H1 (cell line): ENCODE results near the gene TRAK1. TPM values are rescaled to one million over a fixed set of nuclear protein-coding genes. Genes with fewer than 3 reads are reported as not detected.

Experiments
- ATF2 ChIP-seq: IDR thresholded peaks from 2 replicates; pipeline ENCODE4 v1.6.1; 2012; ENCODE audit warnings: low read length, inconsistent platforms
- BACH1 ChIP-seq: IDR thresholded peaks from 2 replicates; pipeline ENCODE4 v1.6.1; 2012; ENCODE audit warnings: low read length, improper control_type of control experiment
- CTBP2 ChIP-seq: IDR thresholded peaks from 2 replicates; pipeline ENCODE4 v1.7.0; 2011; ENCODE audit warnings: borderline replicate concordance, mild to moderate bottlenecking, moderate library complexity, mixed read lengths, low read length; ENCODE audit not compliant: insufficient read depth, insufficient read length
- MAX ChIP-seq: IDR thresholded peaks from 2 replicates; pipeline ENCODE4 v1.6.1; 2012; ENCODE audit warnings: inconsistent platforms
- NRF1 ChIP-seq: IDR thresholded peaks from 2 replicates; pipeline ENCODE4 v1.6.1; 2011; ENCODE audit warnings: mild to moderate bottlenecking, low read depth, low read length, improper control_type of control experiment
- RAD21 ChIP-seq, 2 experiments: IDR thresholded peaks in 1 of 2; conservative IDR thresholded peaks in 1 of 2; 2 replicates each; pipeline ENCODE4 v1.6.1; 2011; ENCODE audit warnings: low read depth in 2 of 2, low read length in 2 of 2, improper control_type of control experiment in 1 of 2, inconsistent platforms in 1 of 2, mild to moderate bottlenecking in 1 of 2, moderate library complexity in 1 of 2
- SIX5 ChIP-seq: IDR thresholded peaks from 2 replicates; pipeline ENCODE4 v1.6.1; 2011; ENCODE audit warnings: mild to moderate bottlenecking, low read depth, low read length
- SRF ChIP-seq: IDR thresholded peaks from 2 replicates; pipeline ENCODE4 v1.6.1; 2011; ENCODE audit warnings: mild to moderate bottlenecking, low read depth, low read length, moderate library complexity
- TAF7 ChIP-seq: optimal IDR thresholded peaks from 2 replicates; pipeline ENCODE3; 2011; ENCODE audit warnings: low read depth, mild to moderate bottlenecking, inconsistent platforms, low read length, moderate library complexity, borderline replicate concordance
- polyA plus RNA-seq, 7 experiments: library from polyadenylated mRNA; depleted of rRNA in 3 of 7; stranded (reverse) in 5 of 7; unstranded in 2 of 7; fragments of >200 nt in 5 of 7; fragments of 200-250 nt in 2 of 7; gene quantifications; 1 replicate in 5 of 7; 2 replicates in 1 of 7; 4 replicates in 1 of 7; pipeline versions ENCODE4 v1.2.1 to v1.2.3, GENCODE V29; 2011 to 2013; ENCODE audit warnings: missing spikeins in 2 of 7, mixed read lengths in 2 of 7
- total RNA-seq: library from RNA; stranded (reverse); fragmentation: NEBNext Ultra II Directional; extraction: Animal tissue kit (Norgen Biotek cat#: 25700); gene quantifications from 2 replicates; pipeline ENCODE4 v1.2.1, GENCODE V29; 2021

TRAK1 gene
- total and polyA plus RNA-seq, 2 of the 8 experiments (the other 6 are each of a cell fraction or from before 2014, with no cell fraction given) = 21.3 to 32.7 TPM

- TF ChIP-seq ATF2 = no peak
- TF ChIP-seq MAX = no peak
- TF ChIP-seq SRF = no peak
- no peak for TF ChIP-seq NRF1
- no peak for TF ChIP-seq SIX5
- TF ChIP-seq CTBP2 = no peak
- TF ChIP-seq BACH1 = no peak
- no peak for TF ChIP-seq TAF7
- no peak for TF ChIP-seq RAD21 (IDR thresholded peaks at IDR 0.05 in 1 of 2, conservative IDR thresholded peaks at IDR 0.05 in 1 of 2; ENCODE audit: low read depth in 2 of 2, low read length in 2 of 2)
- TF ChIP-seq, all 59 proteins: peak for 0
Observed at GRCh38 chr3:42133500-42134298, 42.5 kb downstream of the TRAK1 start (continued).
